H1 (cell line): ENCODE measurements around the gene PASK. TPM values are rescaled to one million over a fixed set of nuclear protein-coding genes. Genes with fewer than 3 reads are reported as not detected.

Experiments used
- RBBP5 ChIP-seq: IDR thresholded peaks from 2 replicates; pipeline ENCODE4 v1.7.1; 2012; ENCODE audit warnings: low read depth, mild to moderate bottlenecking, inconsistent platforms, low read length, moderate library complexity, borderline replicate concordance
- polyA plus RNA-seq, 7 experiments: library from polyadenylated mRNA; depleted of rRNA in 3 of 7; stranded (reverse) in 5 of 7; unstranded in 2 of 7; fragments of >200 nt in 5 of 7; fragments of 200-250 nt in 2 of 7; gene quantifications; 1 replicate in 5 of 7; 2 replicates in 1 of 7; 4 replicates in 1 of 7; pipeline versions ENCODE4 v1.2.1 to v1.2.3, GENCODE V29; 2011 to 2013; ENCODE audit warnings: missing spikeins in 2 of 7, mixed read lengths in 2 of 7
- total RNA-seq: library from RNA; stranded (reverse); fragmentation: NEBNext Ultra II Directional; extraction: Animal tissue kit (Norgen Biotek cat#: 25700); gene quantifications from 2 replicates; pipeline ENCODE4 v1.2.1, GENCODE V29; 2021

The PASK gene
- total and polyA plus RNA-seq, 2 of the 8 experiments (the other 6 are each of a cell fraction or from before 2014, with no cell fraction given): 20.5 to 66.1 TPM

DNA sequence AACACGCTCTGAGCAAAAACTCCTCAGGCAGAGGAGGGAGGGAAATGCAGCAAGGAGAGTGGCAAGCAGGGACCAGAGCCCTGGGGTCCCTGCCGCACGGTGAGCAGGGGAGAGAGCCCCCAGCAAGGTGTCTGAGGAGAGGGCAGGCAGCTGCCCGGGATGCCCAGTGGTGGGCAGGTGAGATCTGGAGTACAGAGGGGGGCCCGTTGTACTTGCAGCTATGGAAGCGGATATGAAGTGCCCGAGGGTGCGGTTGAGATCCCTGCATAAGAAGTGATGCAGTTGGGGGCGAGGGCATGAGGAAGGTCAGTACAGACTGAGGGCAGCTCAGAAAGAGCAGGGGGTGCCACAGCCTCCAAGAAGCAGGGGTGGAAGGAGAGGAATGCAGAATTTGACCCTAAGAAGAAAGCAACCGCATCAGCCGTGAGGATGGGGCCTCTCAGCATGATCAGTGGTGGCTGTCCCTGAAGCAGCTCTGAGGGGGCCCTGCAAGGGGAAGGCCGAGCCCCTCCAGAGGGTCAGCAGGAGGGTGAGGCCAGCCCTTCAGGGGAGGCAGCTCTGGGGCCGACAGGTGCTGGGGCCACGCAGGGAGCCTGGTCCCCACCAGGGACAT, 76.6 kb downstream of the PASK start (continued):
- TF ChIP-seq RBBP5: no peak
